Epithelial cell of esophagus (primary cell): ENCODE measurements around the gene LIN28A.

Experiments used
- DNase-seq: peaks from one replicate; pipeline ENCODE4 v3.0.0; 2010; ENCODE audit warnings: low read depth
- H3K4me3 ChIP-seq: 2 replicates; pipeline ENCODE4 v1.5.1; 2011; ENCODE audit warnings: mild to moderate bottlenecking, low read length, control low read depth
- TF ChIP-seq, protein P1 (sequence below): IDR thresholded peaks from 2 replicates; pipeline ENCODE4 v1.5.1; 2011; ENCODE audit warnings: low read depth, mild to moderate bottlenecking, low read length, control low read depth, inconsistent platforms; ENCODE audit not compliant: insufficient read depth; ENCODE audit errors: missing control alignments

Gene LIN28A

DNA sequence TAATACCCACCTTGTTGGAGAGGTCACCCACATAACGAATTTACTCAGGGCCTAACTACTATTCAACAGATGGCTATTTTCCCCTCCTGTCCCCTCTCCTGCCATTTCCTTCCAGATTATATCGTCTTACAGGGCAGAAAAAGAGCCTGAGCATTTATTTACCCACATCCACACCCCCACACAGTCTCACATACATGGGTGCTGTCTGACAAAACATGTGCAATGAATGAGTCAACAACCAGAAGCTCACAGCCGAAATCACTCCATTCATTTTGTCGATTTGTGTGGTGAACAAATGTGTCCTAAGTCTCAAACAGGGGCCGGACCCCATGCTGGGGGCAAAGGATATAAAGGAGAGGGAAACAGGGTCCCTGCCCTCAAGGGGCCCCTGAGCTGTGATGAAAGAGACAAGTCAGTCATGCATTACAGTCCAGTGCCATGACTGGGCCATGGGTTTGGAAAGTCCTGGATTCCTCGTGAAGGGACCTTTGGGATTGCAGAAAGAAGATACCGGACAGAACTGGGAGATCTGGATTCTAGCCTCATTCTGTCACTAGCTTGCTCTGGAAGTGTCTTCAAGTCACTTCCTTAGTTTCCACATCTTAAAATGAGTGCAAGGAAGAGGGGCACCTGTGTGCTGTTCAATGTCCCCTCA, 21.7 kb upstream of the LIN28A start:
- H3K4me3 ChIP-seq: no peak overlapping the region
- peak; percentile 73 for DNase-seq
- TF ChIP-seq, protein P1, sequence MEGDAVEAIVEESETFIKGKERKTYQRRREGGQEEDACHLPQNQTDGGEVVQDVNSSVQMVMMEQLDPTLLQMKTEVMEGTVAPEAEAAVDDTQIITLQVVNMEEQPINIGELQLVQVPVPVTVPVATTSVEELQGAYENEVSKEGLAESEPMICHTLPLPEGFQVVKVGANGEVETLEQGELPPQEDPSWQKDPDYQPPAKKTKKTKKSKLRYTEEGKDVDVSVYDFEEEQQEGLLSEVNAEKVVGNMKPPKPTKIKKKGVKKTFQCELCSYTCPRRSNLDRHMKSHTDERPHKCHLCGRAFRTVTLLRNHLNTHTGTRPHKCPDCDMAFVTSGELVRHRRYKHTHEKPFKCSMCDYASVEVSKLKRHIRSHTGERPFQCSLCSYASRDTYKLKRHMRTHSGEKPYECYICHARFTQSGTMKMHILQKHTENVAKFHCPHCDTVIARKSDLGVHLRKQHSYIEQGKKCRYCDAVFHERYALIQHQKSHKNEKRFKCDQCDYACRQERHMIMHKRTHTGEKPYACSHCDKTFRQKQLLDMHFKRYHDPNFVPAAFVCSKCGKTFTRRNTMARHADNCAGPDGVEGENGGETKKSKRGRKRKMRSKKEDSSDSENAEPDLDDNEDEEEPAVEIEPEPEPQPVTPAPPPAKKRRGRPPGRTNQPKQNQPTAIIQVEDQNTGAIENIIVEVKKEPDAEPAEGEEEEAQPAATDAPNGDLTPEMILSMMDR: no peak

DNA sequence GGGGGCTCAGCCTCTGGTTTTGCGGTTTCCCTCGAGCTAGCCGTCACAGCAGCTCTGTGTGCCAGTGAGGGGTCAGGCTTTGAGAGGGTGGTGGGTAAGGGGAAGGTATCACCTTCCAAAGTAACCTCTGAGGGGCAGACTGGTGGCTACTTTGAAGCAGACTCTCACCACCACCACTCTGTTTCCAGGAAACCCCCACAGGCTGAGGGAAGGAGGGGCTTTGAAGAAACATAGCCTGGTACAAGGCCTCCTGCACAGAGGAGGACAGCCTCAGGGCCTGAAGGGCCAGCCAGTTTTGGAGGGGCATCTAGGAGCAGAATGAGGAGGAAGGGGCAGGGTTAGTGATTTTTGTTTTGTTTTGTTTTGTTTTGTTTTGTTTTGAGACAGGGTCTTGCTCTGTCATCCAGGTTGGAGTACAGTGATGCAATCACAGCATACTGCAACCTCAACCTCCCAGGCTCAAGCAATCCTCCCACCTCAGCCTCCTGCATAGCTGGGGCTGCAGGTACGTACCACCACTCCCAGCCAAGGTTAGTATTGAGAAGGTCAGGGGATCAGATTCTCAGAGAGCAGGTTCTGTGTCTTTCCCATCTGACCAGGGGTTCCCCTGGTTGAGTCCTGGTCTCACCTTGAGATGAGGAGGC, 20.9 kb upstream of the LIN28A start:
- no peak for DNase-seq
- TF ChIP-seq, protein P1: no peak
- no peak overlapping the region for H3K4me3 ChIP-seq

DNA sequence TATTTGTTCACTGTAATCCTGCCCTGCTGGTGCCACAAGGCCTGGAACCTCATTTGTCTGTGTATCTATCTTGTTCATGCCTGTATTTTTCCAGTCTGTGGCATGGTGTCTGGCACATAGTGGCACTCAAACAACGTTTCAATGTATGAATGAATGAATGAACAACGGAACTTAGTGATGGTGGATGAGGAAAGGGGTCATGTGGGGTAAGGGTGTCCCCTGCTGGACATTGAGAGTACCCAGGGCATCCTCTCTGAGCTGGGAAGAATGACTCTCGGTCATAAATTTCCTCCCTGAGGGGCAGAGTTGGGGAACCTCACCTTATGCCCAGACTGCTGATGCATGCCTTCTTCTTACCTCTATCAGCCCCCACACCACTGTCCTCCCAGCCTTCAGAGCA, 19.2 kb upstream of the LIN28A start:
- DNase-seq: peak; percentile 68
- H3K4me3 ChIP-seq: no peak overlapping the region
- TF ChIP-seq, protein P1: peak; percentile 78

DNA sequence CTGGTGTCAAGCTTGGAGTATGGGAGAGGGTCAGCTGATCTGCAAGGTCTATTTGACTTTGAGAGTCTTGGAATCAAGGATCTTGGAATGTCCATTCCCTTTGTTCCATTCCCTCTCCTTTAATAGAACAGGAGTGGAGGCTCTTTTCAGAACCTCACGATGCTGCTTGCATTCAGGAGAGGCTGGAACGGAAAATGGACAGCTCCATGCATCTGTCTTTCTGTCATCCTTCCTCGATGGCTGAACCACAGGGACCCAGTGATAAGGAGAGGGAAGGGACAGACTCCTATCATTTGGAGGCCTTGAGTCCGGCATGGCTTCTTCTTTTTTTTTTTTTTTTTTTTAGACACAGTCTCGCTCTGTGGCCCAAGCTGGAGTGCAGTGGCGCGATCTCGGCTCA, 14.9 kb upstream of the LIN28A start:
- TF ChIP-seq, protein P1: no peak
- no peak overlapping the region for H3K4me3 ChIP-seq
- DNase-seq: no peak

DNA sequence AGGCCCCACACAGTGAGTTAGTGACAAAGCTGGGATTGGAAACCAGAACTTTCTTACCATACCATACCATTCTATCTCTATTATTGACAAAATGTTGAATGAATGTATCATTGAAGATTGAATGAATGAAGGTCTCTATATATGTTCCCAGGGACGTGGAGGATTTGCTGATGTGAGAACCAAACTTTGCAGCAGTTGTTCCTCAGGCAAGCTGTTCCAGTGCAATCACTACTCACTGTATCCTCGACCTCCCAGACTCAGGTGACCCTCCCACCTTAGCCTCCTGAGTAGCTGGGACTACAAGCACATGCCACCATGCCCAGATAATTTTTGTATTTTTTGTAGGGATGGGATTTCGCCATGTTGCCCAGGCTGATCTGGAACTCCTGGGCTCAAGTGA, 11.6 kb upstream of the LIN28A start:
- DNase-seq: no peak
- H3K4me3 ChIP-seq: no peak overlapping the region
- TF ChIP-seq, protein P1: no peak

DNA sequence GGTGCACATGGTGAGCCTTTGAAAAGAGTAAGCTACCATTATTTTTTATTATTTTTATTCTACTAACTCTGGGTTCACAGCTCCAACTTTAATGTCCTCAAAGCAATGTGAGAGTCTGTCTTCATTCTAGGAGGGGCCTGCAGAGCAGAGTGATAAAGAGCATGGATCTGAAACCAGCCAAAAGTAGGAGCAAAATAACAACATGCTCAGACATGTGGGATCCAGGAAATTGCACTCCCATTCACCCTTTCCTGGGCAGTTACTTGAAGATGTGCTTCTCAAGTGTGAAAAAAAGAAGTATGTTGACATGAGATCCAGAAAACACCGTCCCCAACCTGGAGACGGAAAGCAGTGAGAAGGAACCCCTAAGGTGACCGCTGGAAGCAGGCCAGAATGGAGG, 8.7 kb upstream of the LIN28A start:
- no peak overlapping the region for H3K4me3 ChIP-seq
- TF ChIP-seq, protein P1: no peak
- DNase-seq: peak; percentile 71

DNA sequence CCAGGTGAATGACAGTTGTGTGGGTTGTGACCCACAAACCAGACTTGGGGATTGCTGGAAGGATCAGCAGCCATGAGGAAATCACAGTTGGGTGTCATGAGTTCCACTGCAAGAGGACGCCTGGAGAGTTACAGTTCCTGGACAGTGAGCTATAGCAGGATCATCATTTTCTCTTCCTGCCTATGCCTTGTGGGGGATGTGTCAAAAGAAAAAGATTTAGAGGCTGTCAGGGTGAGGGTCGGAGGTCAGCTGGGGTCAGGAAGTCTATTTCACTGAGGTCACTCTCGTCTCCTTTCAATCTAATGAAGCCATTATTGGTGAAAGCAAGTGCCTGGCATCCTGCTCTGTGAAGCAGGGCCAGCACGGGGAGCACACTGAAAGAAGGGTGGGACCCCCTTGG, 7.0 kb upstream of the LIN28A start:
- DNase-seq: no peak
- TF ChIP-seq, protein P1: no peak
- H3K4me3 ChIP-seq: no peak overlapping the region
